A172 (cell line): ENCODE measurements around the gene SSTR4. TPM values are rescaled to one million over a fixed set of nuclear protein-coding genes. Genes with fewer than 3 reads are reported as not detected.
"Not testable (repeated sequence)": the region's sequence is repeated elsewhere in the genome, so short reads cannot be mapped to it uniquely, and the experiment has no call there.

ENCODE experiments used
- DNase-seq: peaks from one replicate; pipeline ENCODE4 v3.0.0-alpha.2; 2015; ENCODE audit warnings: low spot score
- total RNA-seq: library from RNA; depleted of rRNA; stranded (reverse); fragments of >200 nt; shearing (Covaris generic); gene quantifications from 2 replicates; pipeline ENCODE4 v1.2.3, GENCODE V29; 2014; rRNA removed

The SSTR4 gene, protein sequence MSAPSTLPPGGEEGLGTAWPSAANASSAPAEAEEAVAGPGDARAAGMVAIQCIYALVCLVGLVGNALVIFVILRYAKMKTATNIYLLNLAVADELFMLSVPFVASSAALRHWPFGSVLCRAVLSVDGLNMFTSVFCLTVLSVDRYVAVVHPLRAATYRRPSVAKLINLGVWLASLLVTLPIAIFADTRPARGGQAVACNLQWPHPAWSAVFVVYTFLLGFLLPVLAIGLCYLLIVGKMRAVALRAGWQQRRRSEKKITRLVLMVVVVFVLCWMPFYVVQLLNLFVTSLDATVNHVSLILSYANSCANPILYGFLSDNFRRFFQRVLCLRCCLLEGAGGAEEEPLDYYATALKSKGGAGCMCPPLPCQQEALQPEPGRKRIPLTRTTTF
- total RNA-seq: not detected in 2 replicates

DNA sequence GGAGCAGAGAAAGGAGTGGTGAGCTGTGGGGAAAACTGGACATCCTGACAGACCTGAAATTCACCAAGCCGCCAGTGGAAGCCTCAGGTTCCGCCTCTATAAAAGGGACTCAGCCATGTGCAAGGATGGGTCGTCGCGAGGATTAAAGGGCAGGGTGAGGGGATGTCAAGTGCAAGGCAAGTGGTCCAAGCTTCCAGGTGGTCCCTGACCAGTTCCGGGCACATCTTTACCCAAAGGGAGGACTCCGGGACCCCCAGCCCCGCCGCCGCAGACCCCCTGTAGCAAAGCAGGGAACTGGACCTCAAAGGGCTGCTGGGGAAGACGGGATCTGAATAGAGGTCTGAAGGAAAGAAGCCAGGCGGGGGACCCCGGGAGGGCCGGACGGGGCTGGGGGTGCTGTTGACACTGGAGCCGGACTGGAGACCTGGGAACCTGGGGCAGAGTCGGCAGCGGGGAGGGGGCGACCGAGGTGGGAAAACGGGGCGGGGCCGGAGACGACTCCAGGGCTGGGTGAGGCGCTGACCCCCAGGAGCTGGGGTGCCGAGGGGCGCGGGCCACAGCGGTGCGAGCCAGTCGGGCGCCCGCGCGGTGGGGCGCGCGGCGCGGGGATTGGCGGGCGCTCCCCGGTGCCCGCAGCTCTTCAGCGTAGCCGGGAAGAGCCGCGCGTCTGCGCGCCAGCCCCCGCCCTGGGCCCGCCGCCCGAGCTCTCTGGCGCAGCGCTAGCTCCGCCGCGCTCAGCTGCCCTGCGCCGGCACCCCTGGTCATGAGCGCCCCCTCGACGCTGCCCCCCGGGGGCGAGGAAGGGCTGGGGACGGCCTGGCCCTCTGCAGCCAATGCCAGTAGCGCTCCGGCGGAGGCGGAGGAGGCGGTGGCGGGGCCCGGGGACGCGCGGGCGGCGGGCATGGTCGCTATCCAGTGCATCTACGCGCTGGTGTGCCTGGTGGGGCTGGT lies at the start of gene SSTR4:
SSTR4 (plus strand) TSS at position 592 of the 951 bp plus-strand sequence; CDS start at position 764, 172 bp downstream.
- DNase-seq: no peak

DNA sequence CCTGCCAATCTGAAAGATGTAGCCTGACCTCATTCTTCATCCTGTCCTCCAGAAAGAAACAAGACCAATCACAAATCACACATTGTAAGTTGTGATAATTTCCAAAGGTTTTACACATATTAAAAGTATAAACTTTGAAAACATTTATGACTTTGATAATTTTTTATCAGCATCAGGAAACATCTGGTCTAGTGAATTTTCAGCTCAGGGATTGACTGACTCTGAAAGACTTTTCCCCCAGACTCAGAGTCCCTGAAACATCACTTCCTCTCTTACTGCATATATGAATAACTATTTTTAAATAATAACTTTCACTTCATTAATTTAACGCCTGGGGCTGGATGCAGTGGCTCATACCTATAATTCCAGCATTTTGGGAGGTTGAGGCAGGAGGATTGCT lies 48.5 kb upstream of the SSTR4 start:
- DNase-seq: no peak

DNA sequence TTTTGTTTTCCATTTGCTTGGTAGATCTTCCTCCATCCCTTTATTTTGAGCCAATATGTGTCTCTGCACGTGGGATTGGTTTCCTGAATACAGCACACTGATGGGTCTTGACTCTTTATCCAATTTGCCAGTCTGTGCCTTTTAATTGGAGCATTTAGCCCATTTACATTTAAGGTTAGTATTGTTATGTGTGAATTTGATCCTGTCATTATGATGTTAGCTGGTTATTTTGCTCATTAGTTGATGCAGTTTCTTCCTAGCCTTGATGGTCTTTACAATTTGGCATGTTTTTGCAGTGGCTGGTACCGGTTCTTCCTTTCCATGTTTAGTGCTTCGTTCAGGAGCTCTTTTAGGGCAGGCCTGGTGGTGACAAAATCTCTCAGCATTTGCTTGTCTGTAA lies 43.7 kb upstream of the SSTR4 start:
- DNase-seq: not testable (repeated sequence)

DNA sequence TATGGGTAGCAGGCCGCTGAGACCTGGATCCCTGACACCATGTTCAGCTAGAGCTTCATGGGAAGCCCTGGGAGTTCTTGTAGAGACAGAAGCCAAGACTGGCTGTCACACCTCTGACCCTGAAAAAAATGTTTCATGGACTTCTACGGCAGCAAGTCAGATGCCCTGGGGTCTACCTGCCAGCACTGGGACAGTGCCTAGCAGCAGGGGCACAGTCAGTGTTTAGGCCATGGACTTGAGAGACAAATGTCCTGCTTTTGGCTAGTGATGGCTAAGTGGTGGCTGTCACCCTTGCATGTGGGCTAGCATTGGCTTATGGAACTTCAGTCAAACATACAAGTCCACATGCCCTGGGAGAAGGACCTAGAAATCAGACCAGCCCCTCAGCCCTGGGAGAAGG lies 41.3 kb upstream of the SSTR4 start:
- no peak for DNase-seq

DNA sequence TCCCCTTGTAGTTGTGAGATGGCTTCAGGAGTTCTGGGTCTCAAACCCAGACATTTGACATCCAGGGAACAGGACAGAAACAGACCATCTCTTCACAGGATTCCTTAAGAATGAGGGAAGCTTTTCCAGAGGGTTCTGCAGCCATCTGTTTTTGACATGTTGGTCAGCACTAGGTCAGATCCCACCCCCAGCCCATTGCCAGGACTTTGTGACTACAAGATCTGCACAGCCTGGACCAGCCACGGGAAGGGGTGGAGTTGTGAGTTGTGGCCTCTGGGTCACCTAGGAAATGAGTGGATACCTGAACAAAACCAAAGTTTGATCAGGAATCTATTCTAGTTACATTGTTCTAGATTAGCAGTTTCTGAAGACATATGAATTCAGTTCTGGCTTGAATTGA lies 39.2 kb upstream of the SSTR4 start:
- no peak for DNase-seq

DNA sequence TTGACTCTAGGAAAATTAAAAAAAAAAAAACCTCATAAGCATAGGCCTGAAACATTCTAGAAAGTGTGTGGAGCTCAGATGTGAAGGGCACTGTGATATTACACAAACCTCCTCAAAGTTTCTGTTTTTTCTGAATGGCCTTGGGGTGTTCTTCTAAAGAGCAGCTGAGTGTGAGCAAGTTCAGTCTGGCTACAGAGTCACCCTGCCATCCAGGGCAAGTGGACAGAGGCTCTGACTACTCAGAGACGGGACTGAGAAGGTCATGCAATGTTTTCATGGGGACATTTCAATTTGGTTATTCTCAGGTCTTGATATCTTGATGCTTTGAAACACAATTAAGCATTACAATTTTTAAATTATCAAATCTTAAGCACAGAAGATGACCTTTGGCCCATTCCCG lies 36.6 kb upstream of the SSTR4 start:
- DNase-seq: no peak

DNA sequence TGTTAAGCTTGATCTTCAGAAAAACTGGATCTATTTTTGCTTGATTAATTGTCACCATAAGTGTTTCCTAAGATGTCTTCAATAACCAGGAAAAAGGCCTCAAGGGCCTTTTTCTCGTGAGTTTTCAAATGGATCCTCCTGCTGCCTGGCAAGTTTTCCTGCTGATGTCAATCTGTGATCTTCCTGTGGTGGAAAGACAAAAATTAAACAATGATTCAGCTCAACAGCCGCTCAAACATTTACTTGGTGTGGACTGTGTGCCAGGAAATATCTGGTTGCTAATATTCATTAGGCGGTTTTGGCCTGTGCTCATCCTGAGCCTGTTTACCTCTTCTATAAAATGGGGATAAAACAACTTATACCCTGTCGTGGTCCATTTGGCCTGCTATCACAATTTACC lies 35.4 kb upstream of the SSTR4 start:
- DNase-seq: no peak

DNA sequence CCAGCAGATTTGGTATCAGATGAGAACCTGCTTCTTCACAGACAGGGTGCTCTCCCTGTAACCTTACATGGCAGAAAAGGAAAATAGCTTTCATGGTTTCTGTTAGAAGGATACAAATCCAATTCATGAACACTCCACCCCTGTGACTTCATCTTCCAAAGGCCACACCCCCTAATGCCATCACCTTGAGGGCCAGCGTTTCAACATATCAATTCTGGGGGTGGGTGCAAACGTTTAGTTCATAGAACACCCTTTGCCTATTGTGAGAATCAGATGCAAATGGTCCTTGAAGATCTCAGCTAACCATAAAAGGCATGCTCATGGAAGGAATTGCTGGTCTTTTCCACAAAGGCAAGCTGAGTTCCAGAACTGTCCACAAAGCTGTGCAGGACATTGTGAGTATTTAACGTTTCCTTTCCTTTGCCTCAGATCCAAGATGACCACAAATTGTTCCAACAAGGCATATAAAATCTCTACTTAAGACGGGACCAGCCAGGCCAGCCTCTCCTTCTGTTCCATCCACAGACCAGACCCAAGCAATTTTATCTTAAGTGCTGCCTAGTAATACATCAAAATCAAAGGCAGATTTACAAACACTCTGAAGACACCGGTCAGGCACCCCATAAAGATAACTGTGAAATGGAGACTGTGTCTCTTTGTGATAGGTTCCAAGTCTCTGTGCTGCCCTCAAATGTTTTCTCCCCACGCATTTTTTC lies 34.7 kb upstream of the SSTR4 start:
- DNase-seq: no peak

DNA sequence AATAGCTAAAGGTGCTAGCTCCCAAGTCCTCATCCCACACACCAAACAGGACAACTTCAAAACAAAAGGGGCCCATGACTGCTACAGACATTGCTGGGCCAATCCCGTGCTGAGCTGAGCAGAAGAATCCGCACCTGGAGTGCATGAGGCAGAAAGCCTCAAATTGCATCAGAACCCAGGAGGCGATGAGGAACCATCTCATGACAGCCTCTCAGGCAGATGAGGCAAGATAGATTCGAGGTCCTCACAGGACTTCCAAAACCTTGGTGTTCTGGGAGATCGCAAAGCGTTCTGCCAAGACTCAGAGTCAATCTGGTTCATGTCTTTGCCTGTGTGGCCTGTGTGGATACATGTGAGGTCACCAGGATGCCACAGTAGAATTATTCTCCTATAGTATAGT lies 32.8 kb upstream of the SSTR4 start:
- no peak for DNase-seq

DNA sequence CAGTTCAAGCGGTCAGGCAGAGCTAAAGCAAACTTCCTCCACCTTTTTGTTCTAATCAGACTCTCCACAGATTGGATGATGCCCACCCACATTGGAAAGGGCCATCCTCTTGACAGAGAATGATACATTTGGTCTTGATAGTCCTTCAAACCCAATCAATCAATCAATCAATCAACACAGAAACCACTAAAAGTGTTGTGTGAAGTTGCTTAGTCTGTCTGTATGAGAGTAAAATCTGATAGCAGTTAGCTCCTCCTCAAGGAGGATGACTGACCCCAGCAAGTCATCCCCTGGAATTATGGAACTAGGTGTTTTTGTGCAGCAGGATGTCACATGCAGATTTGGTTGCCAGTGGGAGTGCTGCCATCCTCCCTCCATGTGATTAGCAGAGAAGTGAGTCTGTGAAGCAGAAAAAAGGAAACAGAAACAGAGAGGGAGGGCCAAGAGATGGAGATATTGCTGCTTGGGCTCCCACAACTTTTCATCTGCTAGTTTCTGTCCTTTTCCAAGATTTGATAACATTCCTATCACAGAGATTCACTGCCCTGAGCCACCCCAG lies 32.0 kb upstream of the SSTR4 start:
- no peak for DNase-seq

DNA sequence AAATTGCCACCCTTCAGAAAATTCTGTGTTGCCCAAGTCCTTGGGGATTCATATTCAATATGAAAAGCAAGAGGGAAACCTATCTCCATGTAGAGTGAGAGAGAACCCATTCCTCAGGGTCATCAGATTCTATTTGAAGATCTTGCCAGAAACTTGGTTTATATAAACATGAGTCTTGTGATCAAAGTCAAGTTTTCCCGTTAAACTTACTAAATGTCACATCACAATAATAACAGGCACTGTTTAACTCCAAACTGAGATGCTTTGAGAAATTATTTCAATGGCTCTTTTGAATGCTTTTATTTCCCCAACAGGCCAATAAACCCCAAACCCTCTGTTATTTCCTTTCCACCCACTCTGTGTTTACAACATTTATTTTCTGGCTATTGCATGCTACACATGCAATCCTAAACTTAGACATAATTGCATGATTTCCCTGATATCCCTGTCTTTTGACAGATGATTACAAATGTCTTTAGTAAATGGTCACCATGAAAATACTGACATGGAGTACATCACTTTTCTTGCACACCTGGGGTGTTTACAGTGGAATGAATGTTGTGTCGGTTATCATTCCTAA lies 31.1 kb upstream of the SSTR4 start:
- no peak for DNase-seq

DNA sequence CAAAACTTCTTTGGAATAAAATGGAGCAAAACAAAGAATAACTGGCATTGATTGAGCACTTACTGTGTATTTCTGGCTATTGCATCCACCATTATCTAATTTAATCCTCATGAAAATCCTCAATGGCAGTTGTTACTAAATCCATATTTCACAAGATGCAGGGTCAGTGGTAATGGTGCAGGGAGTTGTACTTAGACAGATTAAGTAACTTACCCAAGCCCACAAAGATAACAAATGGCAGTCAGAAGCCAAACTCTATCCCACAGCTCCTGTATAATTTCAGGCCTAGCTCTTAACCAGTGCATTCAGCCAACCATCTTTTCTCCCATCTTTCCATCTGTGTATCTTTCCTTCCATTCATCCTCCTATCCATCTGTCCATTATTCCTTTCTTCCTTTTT lies 29.3 kb upstream of the SSTR4 start:
- DNase-seq: no peak

DNA sequence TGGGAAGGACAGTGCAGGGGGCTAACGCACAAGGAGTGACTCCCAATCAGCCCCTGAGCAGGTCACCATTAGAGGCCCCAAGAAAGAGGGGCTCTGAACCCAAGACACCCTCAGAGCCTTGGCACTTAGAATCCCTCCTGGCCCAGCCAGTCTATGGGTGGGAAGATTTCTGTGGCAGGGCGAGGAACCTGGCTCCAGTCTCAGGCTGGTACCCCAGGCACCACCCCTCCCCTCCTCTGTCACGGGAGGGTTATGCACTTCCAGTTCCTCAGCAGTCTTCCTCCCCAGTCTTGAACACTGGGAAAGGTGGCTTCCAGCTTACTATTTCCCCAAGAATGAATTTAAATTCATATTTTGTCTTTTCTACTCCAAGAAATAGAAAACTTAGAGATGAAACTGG lies 27.6 kb upstream of the SSTR4 start:
- DNase-seq: no peak

DNA sequence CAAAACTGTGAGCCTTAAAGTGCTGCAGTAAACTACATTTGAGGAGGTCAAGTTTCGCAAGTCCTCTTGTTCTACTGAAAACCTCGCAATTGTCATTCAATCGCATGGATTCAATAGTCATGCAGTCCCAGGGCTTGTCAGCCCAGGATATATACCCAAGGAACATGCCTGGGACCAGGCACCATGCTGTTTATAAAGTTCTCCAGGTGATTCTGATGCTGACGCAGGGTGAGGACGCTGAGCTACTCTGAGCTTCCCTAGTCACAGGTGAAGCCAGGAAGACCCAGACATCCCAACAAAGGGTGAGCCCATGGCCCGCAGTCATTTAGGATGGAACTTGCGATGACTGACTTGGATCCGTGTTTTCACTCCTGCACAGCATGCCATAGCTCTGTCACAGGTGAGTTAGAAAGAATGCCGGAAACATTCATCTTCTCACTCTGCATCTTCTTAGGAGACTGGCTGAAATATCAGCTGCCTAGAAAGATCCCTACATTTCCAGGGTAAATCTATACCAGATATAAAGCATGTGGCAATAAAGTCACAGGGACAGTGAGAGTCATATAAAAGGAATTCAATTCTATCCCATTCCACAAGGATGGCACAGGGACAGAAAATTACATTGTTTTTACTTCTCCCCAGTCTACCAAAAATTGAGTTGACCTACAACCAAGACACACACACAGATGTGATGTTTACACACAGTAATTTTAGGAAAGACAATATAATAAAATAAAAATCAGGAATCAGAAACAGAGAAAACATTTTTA lies 27.0 kb upstream of the SSTR4 start:
- DNase-seq: no peak

DNA sequence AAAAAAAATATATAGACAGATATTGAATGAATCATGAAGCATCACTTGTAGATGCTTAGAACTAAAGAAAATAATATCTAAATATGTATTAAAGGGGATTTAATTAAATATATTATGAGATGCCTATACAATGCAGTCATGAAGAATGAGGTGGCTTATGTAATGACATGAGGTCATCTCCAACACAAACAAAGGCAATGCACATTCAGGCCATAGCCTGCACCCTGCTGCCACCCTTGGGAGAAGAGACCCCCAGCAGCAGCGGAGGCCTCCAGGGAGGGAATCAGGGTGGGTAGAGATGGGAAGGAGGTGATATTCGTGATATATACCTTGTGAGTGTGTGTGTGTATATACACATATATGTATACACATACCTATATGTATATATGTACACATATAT lies 26.4 kb upstream of the SSTR4 start:
- DNase-seq: no peak

DNA sequence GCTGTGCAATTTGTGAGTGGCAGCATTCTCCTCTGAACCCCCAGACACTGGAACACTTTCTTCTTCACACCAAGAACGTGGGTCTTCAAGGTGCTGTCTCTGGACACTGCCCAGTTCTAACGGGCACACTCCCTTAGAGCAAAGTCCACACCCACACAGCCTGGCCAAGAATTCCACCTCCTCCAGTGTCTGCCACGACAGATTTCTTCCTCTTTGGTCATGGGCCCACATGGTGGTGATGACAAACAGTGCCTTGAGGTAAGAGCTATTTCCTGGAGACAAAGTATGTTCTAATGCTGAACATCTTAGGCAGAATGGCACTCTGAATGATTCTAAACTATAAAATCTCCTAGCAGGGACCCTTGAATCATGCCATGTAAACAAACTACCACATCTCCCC lies 25.5 kb upstream of the SSTR4 start:
- DNase-seq: peak; percentile 16

DNA sequence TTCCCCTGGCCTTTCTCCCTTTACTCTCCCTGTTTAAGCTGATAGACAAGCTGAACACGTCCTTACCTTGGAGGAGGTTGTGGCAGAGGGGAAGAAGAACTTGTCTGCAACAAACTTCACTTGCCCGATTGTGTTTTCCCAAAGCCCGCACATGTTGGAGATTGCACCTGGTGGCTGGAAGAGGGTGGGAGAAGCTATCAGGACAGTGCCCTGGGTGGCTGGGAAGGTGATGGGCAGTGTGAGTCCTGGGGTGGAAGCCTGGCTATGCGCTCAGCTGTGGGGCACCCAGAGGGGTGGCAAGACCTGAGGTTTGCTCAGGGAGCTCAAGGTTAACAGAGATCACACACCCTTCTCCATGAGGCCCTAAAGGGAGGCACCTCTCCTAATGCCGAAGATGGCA lies 25.0 kb upstream of the SSTR4 start:
- no peak for DNase-seq

DNA sequence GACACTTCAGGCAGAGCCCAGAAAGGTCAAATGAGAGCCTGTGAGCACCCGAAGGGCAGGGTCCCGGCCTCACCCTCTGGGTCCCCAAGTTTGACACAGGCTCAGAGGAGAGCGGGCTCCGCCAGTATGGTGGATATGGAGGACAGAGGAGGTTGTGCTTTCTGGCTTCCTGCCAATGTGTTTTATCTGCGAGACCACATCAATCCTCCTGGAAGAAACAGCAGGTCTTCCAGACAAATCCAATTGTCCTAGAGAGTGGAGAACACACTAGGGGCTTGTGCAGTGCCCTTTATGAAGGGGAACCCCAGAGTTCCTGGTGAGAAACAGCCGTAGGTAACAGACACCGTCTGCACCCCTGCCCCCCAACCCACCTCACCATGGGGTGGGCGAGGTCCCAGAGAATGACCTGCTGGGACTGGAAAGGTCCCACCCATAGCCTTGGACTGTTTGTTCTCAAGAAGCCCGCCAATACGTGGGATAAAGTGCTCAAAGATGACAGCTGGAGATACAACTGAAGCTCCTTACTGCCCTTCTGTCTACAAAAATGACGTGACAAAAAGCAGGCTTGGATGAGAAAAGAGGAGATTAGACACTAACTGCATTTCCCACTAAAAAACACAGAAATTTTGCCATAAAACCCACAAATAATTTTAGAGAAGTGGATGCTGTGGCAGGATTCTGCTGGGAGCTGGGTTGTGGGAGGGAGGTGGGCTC lies 23.9 kb upstream of the SSTR4 start:
- DNase-seq: no peak

DNA sequence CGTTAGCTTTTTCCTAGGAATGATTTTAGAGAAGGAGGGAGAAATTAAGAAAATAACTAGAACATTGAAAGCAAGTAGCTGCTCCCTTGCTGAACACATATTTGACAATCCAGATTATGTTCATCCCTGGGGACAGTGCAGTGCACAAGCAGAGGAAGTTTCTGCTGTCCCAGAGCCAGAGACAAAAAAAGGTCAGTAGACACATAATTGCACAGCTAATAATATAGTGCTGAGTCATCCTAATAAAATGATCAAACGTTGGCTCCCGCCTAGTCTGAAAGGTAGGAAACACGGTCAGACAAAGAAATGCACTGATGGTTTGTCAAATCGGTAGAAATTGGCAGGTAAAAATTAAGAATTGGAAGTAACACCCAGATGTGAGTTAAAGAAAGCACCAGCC lies 21.7 kb upstream of the SSTR4 start:
- no peak for DNase-seq

DNA sequence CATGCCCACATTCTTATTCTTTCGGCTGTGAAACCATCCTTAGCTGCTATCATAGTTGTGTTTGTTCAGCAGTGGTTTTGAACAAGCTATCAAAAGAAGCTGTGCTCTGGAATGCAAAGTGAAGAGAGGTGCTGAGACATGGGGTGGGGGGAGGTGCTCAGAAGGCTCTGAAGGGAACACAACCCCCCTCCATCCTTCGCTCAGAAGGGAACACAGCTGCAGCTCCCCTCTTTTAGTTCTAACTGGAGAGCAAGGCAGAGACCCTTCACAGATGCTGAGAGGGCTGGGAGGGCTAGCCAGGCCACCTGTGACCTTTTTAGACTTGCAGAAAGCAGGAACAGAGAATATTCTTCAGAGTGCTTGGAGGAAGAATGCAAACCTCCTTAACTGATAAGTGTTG lies 17.6 kb upstream of the SSTR4 start:
- no peak for DNase-seq
